Activated effector memory CD4-positive, alpha-beta T cell treated with anti-CD3 and anti-CD28 coated beads, Interleukin-2, amount 50 U/mL, for 16 hours (primary cell): ENCODE measurements around the gene TLL1.

ENCODE experiments used
- DNase-seq: peaks from one replicate; pipeline ENCODE4 v3.0.0-alpha.2; 2020

The TLL1 gene

GRCh38 chr4:165872461-165873297 is at the start of gene TLL1:
TLL1 (plus strand) TSS chr4:165873237; CDS start chr4:165873905, 668 bp downstream.
- DNase-seq, result no peak

GRCh38 chr4:165826166-165826565 is 46.9 kb upstream of the TLL1 start:
- DNase-seq, result no peak

- DNase-seq, result no peak
Measured at GRCh38 chr4:165827018-165827417, 46.0 kb upstream of the TLL1 start.

GRCh38 chr4:165828928-165829327 is 44.1 kb upstream of the TLL1 start:
- DNase-seq, result no peak

- DNase-seq, result no peak
Measured at GRCh38 chr4:165834116-165834515, 38.9 kb upstream of the TLL1 start.

- DNase-seq, result no peak
Measured at GRCh38 chr4:165838575-165838974, 34.5 kb upstream of the TLL1 start.

GRCh38 chr4:165839615-165840333 is 33.3 kb upstream of the TLL1 start:
- no peak for DNase-seq

GRCh38 chr4:165842684-165843083 is 30.4 kb upstream of the TLL1 start:
- DNase-seq, result no peak

- DNase-seq, result no peak
Measured at GRCh38 chr4:165844161-165844560, 28.9 kb upstream of the TLL1 start.

GRCh38 chr4:165851256-165851655 is 21.8 kb upstream of the TLL1 start:
- DNase-seq, result no peak

- DNase-seq, result no peak
Measured at GRCh38 chr4:165855191-165855590, 17.8 kb upstream of the TLL1 start.

- DNase-seq, result no peak
Measured at GRCh38 chr4:165861363-165861762, 11.7 kb upstream of the TLL1 start.

- DNase-seq, result no peak
Measured at GRCh38 chr4:165864271-165864670, 8.8 kb upstream of the TLL1 start.

- DNase-seq, result no peak
Measured at GRCh38 chr4:165866019-165866650, 6.9 kb upstream of the TLL1 start.

- no peak for DNase-seq
Measured at GRCh38 chr4:165867961-165868360, 5.1 kb upstream of the TLL1 start.

- no peak for DNase-seq
Measured at GRCh38 chr4:165873298-165874071, 448 bp downstream of the TLL1 start.

- DNase-seq, result no peak
Measured at GRCh38 chr4:165874072-165874790, 1.2 kb downstream of the TLL1 start.

- no peak for DNase-seq
Measured at GRCh38 chr4:165874791-165875371, 1.8 kb downstream of the TLL1 start.

GRCh38 chr4:165875446-165875845 is 2.4 kb downstream of the TLL1 start:
- no peak for DNase-seq

- no peak for DNase-seq
Measured at GRCh38 chr4:165877286-165877685, 4.2 kb downstream of the TLL1 start.

- no peak for DNase-seq
Measured at GRCh38 chr4:165879641-165880040, 6.6 kb downstream of the TLL1 start.

- no peak for DNase-seq
Measured at GRCh38 chr4:165894159-165894558, 21.1 kb downstream of the TLL1 start.
